ENCODE data around the gene PLCB1.

DNA sequence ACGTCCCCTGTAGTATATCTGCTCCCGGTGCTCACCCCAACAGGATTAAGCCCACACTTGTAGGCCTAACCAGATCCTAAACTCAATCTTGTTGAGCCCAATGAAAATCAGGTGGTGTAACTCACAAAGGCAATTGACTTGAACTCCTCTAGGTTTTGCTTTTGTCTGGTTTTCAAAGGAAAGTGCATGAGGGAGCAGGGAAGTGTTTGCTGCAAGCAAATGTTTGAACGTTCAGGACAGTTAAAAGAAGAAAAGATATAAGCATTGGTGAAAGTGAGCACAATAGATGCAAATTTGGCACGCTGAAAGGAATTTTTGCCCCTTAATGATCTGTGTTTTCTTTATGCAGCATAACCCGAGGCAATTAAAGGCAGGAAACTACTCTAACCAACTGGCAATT lies 212.6 kb downstream of the PLCB1 start:
- TF ChIP-seq POLR2A (IDR thresholded peaks at IDR 0.05; ENCODE audit: low read length) (no peak), GATA1 (IDR thresholded peaks at IDR 0.05; ENCODE audit: low read depth, low read length) (no peak)
